GM19099 (cell line): ENCODE measurements around the gene ZNF618.

ENCODE experiments used
- POLR2A ChIP-seq: IDR thresholded peaks from 3 replicates; pipeline ENCODE4 v1.6.1; 2011; ENCODE audit warnings: low read depth; ENCODE audit not compliant: insufficient read length; ENCODE audit errors: extremely low read depth

ZNF618 gene

DNA sequence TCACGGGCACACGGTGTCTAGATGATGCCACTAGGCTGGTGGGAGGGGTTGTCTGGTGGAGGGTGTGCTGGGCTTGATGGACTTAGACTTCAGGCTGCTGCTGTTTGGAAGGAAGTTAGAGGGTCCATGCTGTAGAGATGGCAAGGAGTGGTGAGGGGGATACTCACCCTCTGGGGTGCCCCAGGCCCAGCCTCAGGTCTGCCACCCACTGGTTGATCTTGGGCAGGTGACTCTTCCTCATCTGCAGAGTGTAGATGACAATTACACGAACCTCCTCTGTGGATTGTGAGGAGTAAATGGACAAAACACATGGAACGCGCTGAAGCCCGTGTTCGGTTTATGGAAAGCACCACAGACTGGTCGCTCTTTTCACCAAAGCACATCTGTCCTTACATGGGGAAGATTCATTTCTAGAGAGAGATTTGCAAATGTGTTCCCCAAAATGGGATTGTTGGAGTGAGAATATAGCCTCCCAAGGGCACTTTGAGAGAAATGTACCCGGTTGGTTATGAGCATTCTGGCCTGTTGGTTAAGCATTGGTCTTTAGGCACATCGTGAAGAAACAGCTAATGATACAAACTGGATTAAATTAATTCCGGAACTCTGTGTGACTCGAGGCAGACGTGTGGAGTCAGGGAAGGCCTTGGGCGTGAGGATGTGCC lies 58.2 kb downstream of the ZNF618 start:
- no peak for TF ChIP-seq POLR2A

DNA sequence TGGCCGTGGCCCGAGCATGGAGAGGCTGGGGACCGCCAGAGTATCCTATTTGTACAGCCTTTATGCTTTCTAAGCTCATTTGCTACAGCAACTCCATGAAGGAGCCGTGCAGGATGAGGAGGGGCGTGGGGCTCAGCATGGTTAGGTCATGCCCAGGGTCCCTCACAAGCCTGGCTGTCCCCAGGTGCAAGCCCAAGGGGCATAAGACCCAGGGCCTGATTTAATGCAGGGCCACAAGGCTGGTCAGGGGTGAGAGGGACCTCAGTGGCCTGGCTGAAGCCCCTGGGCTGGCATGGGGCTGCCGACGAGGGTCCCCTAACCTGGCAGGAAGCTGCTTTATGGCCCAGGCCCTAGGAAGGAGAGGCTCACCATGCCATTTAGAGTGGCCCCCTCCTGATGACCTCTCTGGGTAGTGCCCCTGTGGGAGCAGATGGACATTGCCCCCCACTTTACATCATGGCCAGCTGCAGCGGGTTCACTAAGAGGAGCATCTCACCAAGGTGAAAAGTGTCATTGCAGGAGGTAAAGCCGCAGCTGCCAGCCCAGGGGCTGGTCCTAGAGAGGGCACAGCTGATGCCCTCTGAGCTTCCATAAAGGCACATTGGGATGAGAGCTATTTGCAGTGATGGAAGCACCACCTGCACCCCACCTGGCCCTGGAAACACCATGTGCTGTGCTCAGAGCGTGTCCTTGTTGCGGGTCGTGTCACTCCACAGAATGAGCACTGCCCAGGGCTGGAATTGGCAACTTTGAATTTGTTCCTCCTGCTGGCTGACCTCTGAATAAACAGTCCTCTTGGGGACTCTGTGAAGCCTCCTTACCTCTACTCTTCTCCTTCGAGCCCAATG lies 58.9 kb downstream of the ZNF618 start:
- no peak for TF ChIP-seq POLR2A

DNA sequence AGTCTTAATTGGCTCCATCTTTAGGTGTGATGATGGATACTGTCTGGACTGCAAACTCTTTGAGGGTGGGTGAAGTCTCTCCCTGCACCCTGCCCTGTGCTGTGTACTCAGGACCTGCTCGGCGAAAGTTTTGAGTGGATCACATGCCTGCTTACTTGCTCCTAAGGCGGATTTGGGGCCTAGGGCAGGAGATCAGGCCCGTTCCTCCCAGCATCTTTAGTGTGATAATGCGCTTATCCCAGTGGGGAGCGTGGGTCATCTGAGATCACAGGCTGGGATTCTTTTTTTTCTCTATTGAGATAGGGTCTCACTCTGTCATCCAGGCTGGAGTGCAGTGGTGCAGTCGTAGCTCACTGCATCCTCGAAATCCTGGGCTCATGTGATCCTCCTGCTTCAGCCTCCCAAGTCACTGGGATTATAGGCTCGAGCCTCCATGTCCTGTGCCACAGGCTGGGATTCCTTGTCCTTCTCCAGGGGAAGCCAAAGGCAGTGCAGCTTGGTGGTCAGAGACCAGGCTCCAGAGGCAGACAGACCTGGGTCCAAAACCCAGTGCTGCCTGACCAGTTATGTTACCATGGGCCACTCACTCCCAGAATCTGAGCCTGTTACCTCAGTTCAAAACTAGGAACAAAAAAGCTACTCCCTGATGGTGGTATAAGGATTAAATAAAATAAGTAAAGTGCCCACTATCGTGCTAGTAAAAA lies 59.7 kb downstream of the ZNF618 start:
- no peak for TF ChIP-seq POLR2A

DNA sequence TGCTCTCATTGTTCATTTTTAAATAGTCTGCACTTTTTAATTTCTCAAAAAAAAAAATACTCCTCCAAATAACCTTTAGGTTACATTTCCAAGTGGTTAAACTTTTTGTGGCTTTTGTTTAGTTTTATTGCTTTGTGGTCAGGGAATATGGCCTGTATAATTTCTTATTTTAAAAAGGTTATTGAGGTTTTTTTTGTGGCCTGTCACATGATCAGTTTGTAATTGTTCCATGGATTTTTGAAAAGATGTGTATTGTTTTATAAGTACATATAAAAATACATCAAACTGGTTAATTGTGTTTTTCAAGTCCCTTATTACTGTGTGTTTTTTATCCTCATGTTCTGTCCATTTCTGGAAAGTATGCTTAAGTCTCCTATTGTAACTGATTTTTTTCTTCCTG lies 64.0 kb downstream of the ZNF618 start:
- no peak for TF ChIP-seq POLR2A

DNA sequence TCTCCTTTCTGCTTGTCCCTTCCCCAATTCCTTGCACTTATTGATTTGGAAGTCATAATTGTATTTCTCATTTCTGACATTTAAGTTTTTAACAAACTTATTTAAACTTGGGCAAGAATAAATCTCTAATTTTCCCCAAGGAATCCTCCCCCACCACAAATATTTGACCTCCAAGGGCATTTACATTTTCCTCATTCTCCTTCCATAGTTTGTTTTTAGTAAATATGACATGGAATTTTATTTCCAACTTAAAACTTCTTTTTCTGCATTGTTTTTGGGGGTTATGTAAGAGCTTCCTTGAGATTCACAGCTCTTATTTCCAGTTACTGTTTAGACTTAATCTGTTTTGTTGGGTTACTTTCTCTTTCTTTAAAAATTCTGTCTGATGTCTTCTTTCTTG lies 64.9 kb downstream of the ZNF618 start:
- no peak for TF ChIP-seq POLR2A

DNA sequence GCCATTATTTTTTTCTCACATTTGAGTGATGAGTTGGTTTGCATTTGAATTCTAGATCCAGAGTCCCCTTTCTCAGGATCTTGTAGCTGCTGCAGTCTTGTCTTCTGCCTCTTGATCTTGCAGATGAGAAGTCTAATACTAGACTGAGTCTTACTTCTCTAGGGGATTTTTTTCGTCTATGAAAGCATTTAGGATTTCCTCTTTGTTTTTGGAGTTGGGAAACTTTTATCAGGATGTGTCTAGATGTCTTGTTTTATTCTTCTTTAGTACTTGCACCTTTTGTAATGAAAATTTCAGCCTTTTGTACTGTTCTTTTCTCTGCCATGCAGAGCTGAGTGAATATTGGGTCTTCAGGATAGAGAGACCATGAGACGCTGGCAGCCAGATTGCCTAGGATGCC lies 65.4 kb downstream of the ZNF618 start:
- TF ChIP-seq POLR2A = no peak

DNA sequence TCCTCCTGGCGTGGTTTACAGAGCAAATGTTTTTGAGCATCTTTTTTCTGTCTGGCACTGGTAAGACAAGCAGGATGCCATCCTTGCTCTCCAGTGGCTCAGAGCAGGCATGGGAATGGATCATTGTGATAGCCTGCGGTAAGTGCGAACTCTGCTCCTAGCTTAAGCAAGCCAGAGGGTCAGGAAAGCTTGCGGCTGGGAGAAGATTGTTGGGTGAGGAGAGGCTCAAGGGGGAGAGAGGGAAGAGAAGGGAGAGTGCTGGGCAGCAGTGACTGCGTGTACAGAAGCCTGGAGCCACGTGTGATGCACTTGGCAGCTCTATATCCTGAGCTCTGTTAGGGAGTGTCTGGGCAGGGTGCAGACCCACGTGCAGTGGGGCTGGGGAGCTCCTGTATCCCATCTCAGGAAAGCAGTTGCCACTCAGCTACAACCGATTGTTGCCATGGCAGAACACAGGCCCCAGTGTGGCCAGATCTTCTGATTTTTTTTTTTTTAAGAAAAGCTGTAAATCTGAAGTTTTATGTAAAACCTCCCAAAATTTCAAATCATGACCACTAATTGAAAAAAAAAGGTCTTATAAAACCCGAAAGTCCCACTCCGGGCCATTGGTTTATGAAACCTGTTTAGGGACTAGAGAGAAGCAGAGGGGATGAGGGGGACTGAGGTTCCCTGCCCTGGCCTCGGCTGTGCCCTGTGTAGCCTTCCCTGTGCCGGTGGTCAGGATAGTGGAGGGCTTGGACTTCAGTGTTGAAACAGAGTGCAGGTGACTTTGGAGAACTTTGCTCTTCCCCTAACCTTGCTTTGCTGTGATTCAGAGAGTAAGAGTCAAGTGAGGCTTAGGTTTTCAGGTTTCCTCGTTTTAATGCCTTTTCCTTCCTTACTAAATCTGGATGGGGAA lies 67.3 kb downstream of the ZNF618 start:
- no peak for TF ChIP-seq POLR2A

DNA sequence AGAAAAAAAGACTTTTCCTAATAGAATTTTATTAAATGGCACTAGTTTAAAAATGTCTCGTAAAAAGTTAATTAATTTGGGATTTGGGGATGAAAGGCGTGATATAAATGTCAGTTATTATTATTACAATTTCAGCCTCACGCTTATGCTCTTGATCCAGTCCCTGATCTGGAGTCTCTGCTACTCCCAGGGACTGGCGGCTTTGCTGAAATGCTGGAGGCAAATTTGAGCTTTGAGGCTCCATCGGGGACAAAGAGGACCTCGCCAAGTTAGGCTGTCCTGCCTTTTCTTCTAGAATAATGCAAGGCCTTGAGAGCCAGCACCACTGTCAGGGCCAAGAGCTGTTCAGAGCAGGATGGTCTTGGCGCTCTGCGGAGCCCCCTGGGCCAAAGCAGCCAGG lies 69.7 kb downstream of the ZNF618 start:
- TF ChIP-seq POLR2A = no peak

DNA sequence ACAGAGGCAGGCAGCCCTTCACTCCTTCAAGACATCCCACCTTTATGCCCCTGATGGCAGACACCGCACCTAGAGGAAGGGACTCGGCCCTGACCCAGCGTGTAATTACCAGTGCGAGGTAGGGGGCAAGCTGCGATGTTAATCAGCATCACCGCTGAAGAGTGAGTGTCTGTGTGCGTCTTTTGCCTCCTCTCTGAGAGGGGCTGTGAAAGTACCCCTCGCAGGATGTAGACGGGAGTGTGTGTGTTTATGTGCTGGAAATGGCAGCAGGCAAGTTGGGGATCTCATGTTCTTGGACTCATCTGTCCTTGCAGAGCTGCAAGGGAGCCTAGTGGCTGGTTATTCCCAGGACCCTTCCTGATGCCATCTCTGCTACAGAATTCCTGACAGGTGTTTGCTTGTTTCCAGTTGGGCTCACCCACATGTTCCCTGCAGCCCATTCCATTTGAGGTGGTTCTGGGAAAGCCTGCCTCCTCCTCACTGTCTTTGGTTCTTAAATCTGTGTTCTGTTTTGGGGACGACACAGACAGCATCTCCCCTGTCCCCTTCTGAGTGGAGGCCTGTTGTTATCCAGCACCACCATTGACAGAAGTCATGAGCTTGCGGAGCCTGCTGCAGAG lies 70.5 kb downstream of the ZNF618 start:
- TF ChIP-seq POLR2A = no peak

DNA sequence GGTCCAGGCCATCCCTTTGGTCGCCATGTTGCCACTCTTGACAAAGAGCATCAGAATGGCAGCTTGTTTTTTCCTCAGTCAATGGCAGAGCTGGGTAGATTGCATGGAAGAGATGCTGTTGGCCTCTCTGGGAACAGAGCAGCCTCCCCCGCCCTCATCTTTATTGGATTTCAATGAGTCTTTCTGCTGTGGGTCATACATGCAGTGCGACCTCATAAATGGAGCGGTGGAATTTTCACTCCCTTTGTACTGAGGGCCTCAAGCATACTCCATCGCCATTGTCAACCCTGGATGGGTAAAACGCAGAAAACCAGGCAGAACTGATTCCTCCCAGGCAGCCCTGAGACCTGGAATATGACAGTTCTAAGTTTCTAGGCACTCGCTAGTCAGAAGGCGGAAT lies 71.8 kb downstream of the ZNF618 start:
- no peak for TF ChIP-seq POLR2A

DNA sequence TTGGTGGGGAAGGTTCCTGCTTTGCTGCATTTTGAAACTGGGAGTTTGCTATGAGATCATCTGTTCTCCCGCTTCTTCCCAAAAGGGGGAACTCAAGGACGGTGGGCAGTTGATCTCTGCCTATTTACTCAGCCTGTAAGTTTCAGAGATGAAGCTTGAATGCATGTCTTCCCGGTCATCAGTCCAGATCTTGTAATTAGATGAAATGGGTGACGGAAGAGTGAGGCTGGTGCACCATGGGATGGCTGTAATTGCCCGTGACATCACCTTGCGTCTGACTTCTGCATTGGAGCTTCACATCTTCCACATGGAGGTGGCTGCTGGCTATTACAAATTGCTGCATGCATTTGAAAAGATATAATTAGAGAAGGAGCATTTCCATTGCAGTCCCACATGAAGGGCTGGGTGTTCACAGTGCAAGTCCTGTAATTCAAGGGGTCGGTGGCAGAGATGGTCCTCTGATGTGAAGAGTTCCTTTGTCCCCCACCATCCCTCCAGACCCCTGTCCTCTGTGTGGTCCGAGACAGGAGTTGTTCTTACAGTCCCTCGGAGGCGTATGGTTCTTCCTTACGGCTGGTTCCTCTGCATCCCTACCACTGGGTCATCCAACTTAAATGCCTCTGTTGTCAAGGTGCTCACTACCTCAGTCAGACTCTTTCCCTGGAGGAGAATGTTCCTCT lies 72.9 kb downstream of the ZNF618 start:
- no peak for TF ChIP-seq POLR2A

DNA sequence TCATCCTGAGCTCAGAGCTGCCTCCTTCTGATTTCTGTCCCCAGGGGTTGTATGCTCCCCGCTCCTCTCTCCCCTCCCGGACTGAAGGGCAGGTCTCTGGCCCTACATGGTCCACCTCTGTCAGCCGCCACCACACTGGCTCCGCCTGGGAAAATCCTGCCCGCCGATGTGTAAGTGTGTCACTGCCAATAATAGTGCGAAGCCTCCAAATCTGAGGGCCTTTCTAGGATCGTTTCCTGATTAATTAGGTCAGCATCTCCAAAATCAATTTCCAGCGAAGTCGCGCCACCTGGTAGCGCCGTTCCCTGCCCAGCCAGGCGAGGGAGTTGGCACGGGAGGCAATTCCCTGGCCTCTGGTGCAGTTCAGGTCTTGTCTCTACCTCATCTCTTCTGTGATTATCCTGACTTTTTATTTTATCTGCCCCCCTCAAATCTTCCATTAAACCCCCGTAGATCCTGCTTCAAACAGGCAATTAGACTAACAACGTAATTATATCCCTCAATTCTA lies 73.5 kb downstream of the ZNF618 start:
- TF ChIP-seq POLR2A = no peak

DNA sequence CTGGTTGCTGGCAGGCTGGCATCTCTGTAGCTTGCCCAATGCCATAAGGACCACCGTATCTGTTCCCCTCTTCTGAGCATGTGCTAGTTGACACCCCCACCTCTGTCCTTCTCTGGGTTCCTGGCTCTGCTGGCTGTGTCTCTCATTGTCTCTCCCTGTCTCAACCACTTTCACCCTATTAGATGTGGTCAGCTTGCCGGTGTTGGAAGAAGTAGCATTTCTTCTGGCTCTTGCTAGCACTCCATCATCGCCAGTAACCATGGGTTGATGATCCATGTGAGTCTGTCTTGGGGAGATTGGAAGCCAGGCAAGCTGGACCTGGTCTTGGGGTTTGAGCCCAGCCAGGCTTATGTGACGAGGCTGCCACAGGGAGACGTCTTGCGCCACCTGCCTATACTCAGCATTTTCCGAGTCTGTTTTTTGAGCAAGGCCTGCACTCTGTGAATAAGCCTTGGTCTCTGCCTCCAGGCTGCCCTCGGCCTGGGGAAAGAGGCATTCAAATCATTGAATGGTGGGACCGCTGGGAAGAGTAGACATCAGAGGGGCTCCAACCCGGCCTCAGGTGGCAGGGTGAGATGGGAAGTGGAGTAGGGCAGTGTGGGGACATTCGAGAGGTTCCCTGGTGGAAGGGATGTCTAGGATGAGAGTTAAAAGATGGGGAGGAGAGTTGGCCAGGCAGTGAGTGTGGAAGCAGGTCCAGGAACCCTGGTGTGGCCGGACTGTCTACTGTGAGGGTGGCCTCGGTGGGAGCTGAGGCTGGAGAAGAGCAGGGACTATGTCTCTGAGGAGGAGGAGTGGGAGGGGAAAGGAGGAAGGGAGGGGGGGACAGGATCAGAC lies 74.3 kb downstream of the ZNF618 start:
- TF ChIP-seq POLR2A = no peak
